Measurements from ENCODE around the gene SLC22A2.

SLC22A2 gene

DNA sequence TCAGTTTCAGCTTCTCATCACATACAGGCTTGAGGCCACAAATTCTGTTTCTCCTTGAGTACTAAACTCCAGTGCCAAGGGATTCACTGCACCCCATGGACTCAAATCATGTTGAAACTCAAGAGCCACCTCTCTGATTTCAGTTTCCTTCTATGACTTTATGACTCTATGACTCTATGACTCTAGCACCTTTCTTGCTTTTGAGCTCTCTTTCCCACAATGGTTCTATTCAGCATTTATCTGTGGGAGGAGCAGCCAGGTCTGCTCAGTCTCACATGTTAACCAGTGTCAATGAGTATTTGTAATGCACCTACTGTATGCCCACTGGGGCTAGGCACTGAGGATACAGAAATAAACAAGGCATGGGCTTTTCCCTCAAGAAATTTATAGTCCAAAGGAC lies 14.6 kb upstream of the SLC22A2 start:
- DNase-seq, result no peak

- no peak for DNase-seq
Observed at GRCh38 chr6:160272707-160273106, 14.1 kb upstream of the SLC22A2 start.

- no peak for DNase-seq
Observed at GRCh38 chr6:160270347-160270746, 11.7 kb upstream of the SLC22A2 start.

DNA sequence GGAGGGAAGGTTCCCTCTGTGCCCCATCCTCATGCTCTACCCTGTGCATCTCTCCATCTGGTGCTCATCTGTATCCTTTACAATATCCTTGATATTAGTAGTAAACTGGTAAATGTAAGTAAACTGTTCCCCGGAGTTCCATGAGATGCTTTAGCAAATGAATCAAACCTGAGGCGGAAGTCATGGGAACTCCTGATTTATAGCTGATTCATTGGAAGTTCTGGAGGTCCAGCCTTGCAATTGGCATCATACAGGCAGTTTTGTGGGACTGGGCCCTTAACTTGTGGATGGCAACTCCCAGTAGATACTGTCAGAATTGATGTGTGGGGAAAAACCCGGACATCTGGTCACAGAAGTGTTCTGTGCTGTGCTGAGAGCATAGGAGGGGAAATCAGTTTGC lies 11.2 kb upstream of the SLC22A2 start:
- no peak for DNase-seq

GRCh38 chr6:160269023-160269521 lies 10.5 kb upstream of the SLC22A2 start:
- no peak for DNase-seq

DNA sequence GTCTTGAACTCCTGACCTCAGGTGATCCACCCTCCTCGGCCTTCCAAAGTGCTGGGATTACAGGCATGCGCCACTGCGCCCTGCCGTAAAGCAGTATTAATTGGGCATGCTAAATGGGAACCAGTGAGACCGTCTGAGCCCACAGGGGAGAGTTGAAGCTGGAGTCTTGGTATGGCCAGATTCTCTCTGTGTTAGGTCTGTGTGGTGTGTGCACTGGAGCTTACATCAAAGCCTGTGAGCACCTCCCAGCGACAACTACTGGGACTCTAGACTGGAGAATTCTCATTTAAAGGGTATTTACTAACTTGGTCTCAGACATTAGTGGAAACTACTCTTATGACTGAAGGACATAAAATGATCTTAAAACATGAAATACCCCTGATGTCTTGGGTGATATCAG lies 8.5 kb upstream of the SLC22A2 start:
- no peak for DNase-seq

GRCh38 chr6:160265869-160266476 lies 7.4 kb upstream of the SLC22A2 start:
- DNase-seq, result no peak

- DNase-seq, result no peak
Observed at GRCh38 chr6:160264061-160264612, 5.5 kb upstream of the SLC22A2 start.

- DNase-seq, result no peak
Observed at GRCh38 chr6:160263196-160263939, 4.7 kb upstream of the SLC22A2 start.

- no peak for DNase-seq
Observed at GRCh38 chr6:160261991-160262680, 3.5 kb upstream of the SLC22A2 start.

- DNase-seq, result no peak
Observed at GRCh38 chr6:160260803-160261450, 2.3 kb upstream of the SLC22A2 start.

DNA sequence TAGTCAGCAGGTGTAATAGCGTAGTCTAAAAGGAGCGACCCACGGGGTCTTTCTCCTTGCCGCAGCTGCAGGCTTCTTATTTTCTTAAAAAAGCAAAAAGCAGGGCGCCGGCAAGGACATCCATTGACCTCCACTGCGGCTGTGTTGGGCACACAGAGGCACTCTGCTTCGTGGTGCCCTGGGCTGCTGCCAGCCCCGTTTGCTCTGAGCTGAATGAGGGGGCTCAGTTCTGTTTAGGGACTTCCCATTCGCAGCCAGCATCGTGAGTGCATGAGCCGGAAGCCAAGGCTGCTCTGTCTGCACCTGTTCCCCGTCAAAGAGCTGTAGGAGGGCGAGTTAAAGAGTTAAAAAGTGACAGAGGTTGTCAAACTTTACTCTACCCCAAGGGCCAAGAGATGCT lies 1.7 kb upstream of the SLC22A2 start:
- DNase-seq, result no peak

- no peak for DNase-seq
Observed at GRCh38 chr6:160259598-160259997, 977 bp upstream of the SLC22A2 start.

- no peak for DNase-seq
Observed at GRCh38 chr6:160259143-160259425, 463 bp upstream of the SLC22A2 start.

GRCh38 chr6:160256445-160256844 lies 2.2 kb downstream of the SLC22A2 start:
- DNase-seq, result no peak

DNA sequence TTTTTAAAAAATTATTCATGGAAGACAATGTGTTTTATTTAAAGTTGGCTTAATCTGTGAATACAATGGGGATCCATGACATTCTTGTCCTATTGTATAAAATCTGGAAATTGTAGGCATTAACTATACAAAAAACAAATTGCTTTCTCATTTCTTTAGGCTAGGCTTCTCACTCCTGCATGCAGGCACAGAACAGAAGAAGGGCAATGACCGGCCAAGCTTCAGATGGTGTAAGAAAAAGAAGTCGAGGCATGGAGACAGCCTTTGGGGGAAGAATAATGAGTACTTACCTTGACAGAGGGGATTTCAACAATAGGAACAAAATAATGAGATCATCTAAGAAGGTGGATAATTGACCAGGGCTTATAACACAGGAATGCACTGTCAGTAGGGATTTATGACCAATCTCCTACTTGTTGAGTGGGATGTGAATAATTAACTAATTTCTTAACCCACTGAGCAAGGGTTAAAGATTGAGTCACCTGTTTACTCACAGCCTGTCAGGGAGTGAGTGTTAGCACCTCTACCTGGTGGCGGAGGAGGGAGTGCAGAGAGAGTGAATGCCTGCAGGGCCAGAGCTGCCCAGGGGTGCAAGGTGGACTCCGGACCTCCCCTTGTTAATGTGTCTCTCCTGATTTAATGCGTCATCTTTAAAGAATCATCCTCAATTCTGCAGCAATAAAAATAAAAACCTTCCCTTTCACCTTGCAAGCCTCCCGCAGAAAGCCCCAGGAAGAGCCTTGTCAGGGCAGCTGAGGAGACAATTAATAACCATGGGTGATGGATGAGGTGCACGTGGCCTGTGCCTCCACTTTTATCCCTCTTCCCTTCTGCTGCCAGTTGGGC lies 3.9 kb downstream of the SLC22A2 start:
- no peak for DNase-seq

DNA sequence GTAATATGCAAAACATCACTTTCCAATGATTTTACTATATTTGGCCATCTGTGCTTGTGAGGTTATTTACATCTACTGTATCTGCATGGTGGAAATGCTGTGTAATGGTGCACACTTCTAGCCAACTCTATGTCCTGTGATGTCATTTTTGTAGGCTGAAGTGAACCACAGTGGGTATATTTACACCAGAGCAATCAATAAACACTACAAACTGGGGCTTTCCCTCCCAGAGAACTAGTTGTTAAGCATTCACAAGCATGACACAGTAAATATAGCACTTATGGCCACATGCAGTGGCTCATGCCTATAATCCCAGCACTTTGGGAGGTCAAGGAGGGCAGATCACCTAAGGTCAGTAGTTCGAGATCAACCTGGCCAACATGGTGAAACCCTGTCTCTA lies 4.9 kb downstream of the SLC22A2 start:
- no peak for DNase-seq

- DNase-seq, result no peak
Observed at GRCh38 chr6:160253292-160253691, 5.3 kb downstream of the SLC22A2 start.

- DNase-seq, result no peak
Observed at GRCh38 chr6:160252073-160252813, 6.4 kb downstream of the SLC22A2 start.

DNA sequence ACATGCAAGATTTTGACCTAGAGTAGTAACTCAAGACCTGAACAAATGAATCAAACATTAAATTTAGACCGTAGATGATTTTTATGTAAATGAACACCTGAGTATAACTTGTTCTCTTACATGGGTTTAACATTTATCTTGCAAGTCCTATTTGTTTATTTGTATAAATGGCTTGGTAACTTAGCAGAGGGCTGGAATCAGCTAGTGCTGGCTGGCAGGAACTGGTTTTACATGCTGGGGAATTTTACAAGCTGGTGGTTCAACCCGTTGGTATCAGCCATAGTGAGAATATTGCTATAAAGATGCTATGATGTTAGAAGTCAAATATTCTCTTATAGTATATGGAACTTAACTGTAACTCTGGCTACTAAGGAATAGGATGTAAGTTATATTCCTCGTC lies 8.9 kb downstream of the SLC22A2 start:
- no peak for DNase-seq

DNA sequence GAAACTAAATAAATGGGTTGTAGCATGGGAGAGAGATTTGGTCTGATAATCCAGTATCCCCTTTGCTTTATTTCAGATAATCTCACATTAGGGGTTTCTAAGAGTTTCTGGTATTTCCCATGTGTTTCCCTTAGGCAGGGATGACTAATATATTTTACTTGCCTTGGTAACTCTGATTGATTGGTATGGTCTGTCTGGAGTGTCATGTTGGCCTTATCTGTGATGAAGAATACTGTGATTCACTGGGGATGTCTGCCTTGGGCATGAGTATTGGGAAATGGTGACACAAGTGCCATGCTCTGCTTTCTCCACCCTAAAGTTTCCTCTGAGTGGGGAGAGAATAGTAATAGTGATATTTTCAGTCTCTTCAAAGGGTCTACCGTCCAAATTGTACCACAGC lies 10.1 kb downstream of the SLC22A2 start:
- no peak for DNase-seq

GRCh38 chr6:160247457-160247883 lies 11.2 kb downstream of the SLC22A2 start:
- DNase-seq, result no peak
